ENCODE results near the gene SCN2B. TPM values are rescaled to one million over a fixed set of nuclear protein-coding genes. Genes with fewer than 3 reads are reported as not detected.

Gene SCN2B
- total RNA-seq, 2 donors from 2014 or later: not detected

DNA sequence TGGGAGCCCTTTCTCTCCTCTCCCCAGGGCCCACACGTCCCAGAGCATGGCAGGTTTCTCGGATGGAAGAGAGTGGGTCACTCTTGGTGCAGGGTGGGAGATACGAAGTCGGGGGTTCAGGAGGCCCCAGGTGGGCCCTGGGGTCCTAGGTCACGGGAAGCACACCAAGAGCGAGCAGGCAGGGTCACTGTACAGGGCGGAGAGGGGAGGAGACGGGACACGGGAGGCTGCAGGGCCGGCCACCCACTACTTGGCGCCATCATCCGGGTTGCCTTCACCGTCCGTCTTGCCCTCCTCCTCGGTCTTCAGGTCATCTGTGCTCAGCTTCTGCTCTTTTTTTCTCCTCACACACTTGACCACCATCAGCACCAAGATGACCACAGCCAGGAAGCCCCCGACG lies 9.8 kb downstream of the SCN2B start:
- no peaks in the 10 kb centered on the region for H3K9me3 Mint-ChIP-seq
- H3K4me1 Mint-ChIP-seq (ENCODE audit: low read depth in 2 of 2): no peaks in the 10 kb centered on the region
- H3K27ac Mint-ChIP-seq: no peak overlapping the region
- ATAC-seq (no peak), DNase-seq (ENCODE audit: low spot score) (no peak)
- H3K36me3 Mint-ChIP-seq: no peaks in the 10 kb centered on the region
- no peak overlapping the region for H3K4me3 Mint-ChIP-seq
- peaks cover 17 to 18% of the 10 kb centered on the region in 2 donors for H3K27me3 Mint-ChIP-seq

DNA sequence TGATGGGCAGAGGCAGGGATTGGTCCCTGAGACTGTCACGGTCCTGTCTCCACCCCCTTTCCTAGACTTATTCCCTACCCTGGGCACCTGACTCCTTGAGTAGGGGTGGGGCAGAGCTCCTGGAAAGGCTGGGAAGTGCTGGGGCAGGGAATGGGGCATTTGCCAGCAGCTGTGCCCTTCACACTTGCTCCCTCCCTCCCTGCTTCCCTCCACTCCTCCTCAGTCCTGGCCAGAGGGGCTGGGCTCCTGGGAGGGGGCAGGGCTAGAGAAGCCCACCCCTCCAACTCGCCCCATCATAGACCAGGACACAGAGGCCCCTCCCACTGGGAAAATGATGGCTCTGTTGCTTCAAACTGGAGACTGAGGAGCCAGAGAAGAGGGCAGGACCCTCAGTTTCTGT lies 11.6 kb downstream of the SCN2B start:
- H3K27ac Mint-ChIP-seq: no peak overlapping the region
- peak; percentile 34 for DNase-seq (ENCODE audit: low spot score)
- H3K9me3 Mint-ChIP-seq: no peaks in the 10 kb centered on the region
- H3K4me3 Mint-ChIP-seq: no peak overlapping the region
- no peak for ATAC-seq
- peaks cover 11 to 21% of the 10 kb centered on the region in 2 donors for H3K27me3 Mint-ChIP-seq
- no peaks in the 10 kb centered on the region for H3K36me3 Mint-ChIP-seq
- H3K4me1 Mint-ChIP-seq (ENCODE audit: low read depth in 2 of 2): no peaks in the 10 kb centered on the region

DNA sequence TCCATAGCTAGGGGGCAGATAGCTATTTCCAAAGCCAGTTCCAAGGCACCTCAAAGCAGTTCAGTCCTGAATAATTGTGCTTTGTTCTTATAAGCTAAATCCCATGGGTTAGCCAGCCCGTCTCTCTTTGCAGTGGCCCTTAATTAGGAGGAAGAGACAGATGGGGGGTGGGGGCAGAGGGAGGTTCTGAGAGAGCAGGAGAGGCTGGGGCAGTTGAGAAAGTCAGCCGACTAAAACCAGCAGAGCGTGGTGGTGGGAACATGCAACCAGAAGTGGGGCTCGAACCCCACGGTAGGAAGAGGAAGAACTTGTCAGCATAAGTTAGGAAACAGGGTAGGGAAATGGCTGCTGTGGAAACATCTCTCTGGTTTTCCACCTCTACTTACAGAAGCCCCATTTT lies 12.9 kb downstream of the SCN2B start:
- H3K27ac Mint-ChIP-seq: no peak overlapping the region
- H3K27me3 Mint-ChIP-seq: peaks cover 18 to 21% of the 10 kb centered on the region in 2 donors
- no peak overlapping the region for H3K4me3 Mint-ChIP-seq
- DNase-seq (ENCODE audit: low spot score) (no peak), ATAC-seq (no peak)
- H3K9me3 Mint-ChIP-seq: no peaks in the 10 kb centered on the region
- no peaks in the 10 kb centered on the region for H3K4me1 Mint-ChIP-seq (ENCODE audit: low read depth in 2 of 2)
- no peaks in the 10 kb centered on the region for H3K36me3 Mint-ChIP-seq

DNA sequence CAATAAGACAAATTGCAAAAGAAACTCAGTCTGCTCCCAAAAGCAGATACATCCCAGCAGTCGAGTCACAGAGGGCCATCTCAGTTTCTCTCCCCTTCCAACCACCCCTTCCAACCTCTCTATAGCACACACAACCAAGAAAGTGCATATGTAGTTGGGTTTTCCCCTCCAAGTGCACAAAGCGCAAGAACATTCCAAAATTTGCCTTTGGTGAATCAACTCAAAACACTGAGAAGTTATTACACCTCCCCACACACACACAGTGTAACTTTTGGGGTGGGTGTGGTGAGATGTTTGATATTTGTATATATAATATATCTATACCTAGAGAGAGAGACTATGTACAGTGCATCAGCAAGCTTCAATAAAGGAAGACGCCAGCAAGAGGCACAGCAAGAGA lies 13.6 kb downstream of the SCN2B start:
- ATAC-seq: no peak
- DNase-seq (ENCODE audit: low spot score): no peak
- H3K27me3 Mint-ChIP-seq: peaks cover 21 to 23% of the 10 kb centered on the region in 2 donors

DNA sequence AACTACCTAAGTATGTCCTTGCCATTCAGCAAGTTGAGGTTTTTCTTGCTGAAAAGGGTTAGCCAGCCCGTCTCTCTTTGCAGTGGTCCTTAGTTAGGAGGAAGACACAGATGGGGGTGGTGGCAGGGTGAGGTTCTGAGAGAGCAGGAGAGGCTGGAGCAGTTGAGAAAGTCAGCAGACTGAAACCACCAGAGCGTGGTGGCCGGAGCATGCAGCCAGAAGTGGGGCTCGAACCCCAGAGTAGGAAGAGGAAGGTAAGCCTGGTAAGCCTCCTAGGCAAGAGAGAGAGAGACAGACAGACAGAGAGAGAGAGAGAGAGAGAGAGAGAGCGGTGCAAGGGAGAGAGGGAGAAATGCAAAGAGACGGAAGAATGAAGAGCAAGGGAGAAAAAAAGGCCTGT lies 14.7 kb downstream of the SCN2B start:
- Mint-ChIP-seq H3K4me1 (ENCODE audit: low read depth in 2 of 2) (peaks cover 2 to 4% of the 10 kb centered on the region in 2 donors), H3K9me3 (no peaks in the 10 kb centered on the region), H3K36me3 (no peaks in the 10 kb centered on the region), H3K27me3 (peaks cover 30 to 34% of the 10 kb centered on the region in 2 donors), H3K27ac (no peak overlapping the region), H3K4me3 (no peak overlapping the region)
- ATAC-seq (no peak), DNase-seq (ENCODE audit: low spot score) (no peak)

More for the DNA sequence above, 13.6 kb downstream of the SCN2B start:
- Mint-ChIP-seq H3K27ac (no peak overlapping the region), H3K9me3 (no peaks in the 10 kb centered on the region), H3K4me1 (ENCODE audit: low read depth in 2 of 2) (no peaks in the 10 kb centered on the region), H3K4me3 (no peak overlapping the region), H3K36me3 (no peaks in the 10 kb centered on the region)

- Mint-ChIP-seq H3K36me3 (no peaks in the 10 kb centered on the region), H3K27me3 (peaks cover 41 to 42% of the 10 kb centered on the region in 2 donors), H3K27ac (no peak overlapping the region), H3K4me3 (no peak overlapping the region), H3K4me1 (ENCODE audit: low read depth in 2 of 2) (peaks cover 4 to 7% of the 10 kb centered on the region in 2 donors), H3K9me3 (no peaks in the 10 kb centered on the region)
- ATAC-seq: no peak
- DNase-seq (ENCODE audit: low spot score): no peak
Observed at GRCh38 chr11:118157186-118157895, 19.1 kb downstream of the SCN2B start.

DNA sequence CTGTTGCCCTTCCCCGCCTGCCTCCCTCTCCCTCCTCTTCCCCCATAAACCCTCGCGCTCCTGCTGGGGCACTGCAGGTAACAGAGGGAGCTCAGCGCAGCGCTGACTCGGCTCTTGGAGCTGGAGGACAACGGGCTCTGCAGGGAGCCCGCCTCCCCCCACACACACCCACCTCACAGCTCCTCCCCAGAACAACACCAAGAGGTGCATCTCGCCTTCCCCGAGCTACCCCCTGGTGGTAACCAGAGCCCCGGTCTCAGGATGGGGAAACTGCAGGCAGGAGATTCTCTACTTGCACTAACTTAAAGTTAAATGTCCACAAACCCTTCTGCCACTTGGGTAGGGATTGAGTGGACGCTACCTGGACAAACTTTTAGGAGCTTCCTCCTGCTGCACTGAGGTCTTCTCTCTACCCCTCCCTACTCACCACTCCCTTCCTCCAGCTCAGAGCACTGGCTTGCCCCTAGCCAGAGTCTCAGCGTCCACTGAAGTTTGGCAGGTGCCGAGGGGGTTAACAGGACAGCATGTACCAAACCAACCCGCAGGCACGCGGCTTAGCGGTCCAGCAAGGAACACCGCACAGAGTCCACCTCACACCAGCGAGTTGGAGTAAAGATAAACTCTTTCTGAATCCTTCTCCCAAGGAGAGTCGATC lies 19.8 kb downstream of the SCN2B start:
- Mint-ChIP-seq H3K4me1 (ENCODE audit: low read depth in 2 of 2) (peaks cover 4 to 7% of the 10 kb centered on the region in 2 donors), H3K27ac (no peak overlapping the region), H3K27me3 (peaks cover 37 to 42% of the 10 kb centered on the region in 2 donors), H3K9me3 (no peaks in the 10 kb centered on the region), H3K36me3 (no peaks in the 10 kb centered on the region), H3K4me3 (no peak overlapping the region)
- ATAC-seq (peak; percentile 25 to 51), DNase-seq (ENCODE audit: low spot score) (no peak)

- Mint-ChIP-seq H3K9me3 (no peaks in the 10 kb centered on the region), H3K27ac (no peak overlapping the region), H3K4me3 (no peak overlapping the region), H3K4me1 (ENCODE audit: low read depth in 2 of 2) (peaks cover 4 to 7% of the 10 kb centered on the region in 2 donors), H3K36me3 (no peaks in the 10 kb centered on the region), H3K27me3 (peaks cover 33 to 46% of the 10 kb centered on the region in 2 donors)
- ATAC-seq: no peak
- DNase-seq (ENCODE audit: low spot score): no peak
Observed at GRCh38 chr11:118155776-118156530, 20.5 kb downstream of the SCN2B start.

- Mint-ChIP-seq H3K27ac (no peak overlapping the region), H3K9me3 (no peaks in the 10 kb centered on the region), H3K36me3 (no peaks in the 10 kb centered on the region), H3K27me3 (peaks cover 45 to 54% of the 10 kb centered on the region in 2 donors), H3K4me1 (ENCODE audit: low read depth in 2 of 2) (peaks cover 4 to 7% of the 10 kb centered on the region in 2 donors), H3K4me3 (no peak overlapping the region)
- no peak for ATAC-seq
- DNase-seq (ENCODE audit: low spot score): no peak
Observed at GRCh38 chr11:118154641-118155040, 21.8 kb downstream of the SCN2B start.

GRCh38 chr11:118153976-118154375 lies 22.5 kb downstream of the SCN2B start:
- DNase-seq (ENCODE audit: low spot score) (no peak), ATAC-seq (no peak)
- Mint-ChIP-seq H3K36me3 (no peaks in the 10 kb centered on the region), H3K9me3 (no peaks in the 10 kb centered on the region), H3K27ac (no peak overlapping the region), H3K4me1 (ENCODE audit: low read depth in 2 of 2) (peaks cover 4 to 7% of the 10 kb centered on the region in 2 donors), H3K27me3 (peaks cover 46 to 50% of the 10 kb centered on the region in 2 donors), H3K4me3 (peak overlapping the region; percentile 12)

DNA sequence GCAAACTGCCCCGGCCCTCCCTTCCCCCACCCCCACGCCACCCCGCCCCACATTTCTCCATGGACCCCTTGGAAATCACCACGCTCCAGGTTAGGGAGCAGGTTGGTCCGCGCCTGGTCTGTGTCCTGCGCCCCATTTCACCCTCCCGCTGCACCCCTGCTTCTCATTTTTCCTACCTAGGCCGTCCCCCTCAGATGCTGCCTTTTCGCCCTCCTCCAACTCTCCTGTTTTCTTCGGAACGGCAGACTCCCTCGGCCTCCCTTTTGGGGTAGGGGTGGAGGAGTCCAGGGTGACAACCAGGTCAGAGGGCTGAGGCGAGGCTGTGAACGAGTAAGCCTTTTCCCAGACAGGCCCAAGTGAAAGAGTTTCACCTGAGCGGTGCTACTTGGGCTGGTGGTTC lies 22.9 kb downstream of the SCN2B start:
- H3K9me3 Mint-ChIP-seq: no peaks in the 10 kb centered on the region
- no peak overlapping the region for H3K27ac Mint-ChIP-seq
- H3K36me3 Mint-ChIP-seq: no peaks in the 10 kb centered on the region
- peak overlapping the region; percentile 12 for H3K4me3 Mint-ChIP-seq
- no peak for DNase-seq (ENCODE audit: low spot score)
- peaks cover 4 to 7% of the 10 kb centered on the region in 2 donors for H3K4me1 Mint-ChIP-seq (ENCODE audit: low read depth in 2 of 2)
- H3K27me3 Mint-ChIP-seq: peaks cover 46 to 50% of the 10 kb centered on the region in 2 donors
- no peak for ATAC-seq

- Mint-ChIP-seq H3K27me3 (peaks cover 43 to 45% of the 10 kb centered on the region in 2 donors), H3K36me3 (no peaks in the 10 kb centered on the region), H3K4me1 (ENCODE audit: low read depth in 2 of 2) (peaks cover 4 to 7% of the 10 kb centered on the region in 2 donors), H3K4me3 (peak within 1 kb of the TSS; percentile 12), H3K27ac (no peak within 1 kb of the TSS), H3K9me3 (no peaks in the 10 kb centered on the region)
- no peak for DNase-seq (ENCODE audit: low spot score)
- ATAC-seq: no peak
Observed at GRCh38 chr11:118152552-118153471, 23.6 kb downstream of the SCN2B start, which contains the start of gene SCN4B. Gene SCN4B, minus strand, starts transcription at chr11:118152823. Its CDS starts 150 bp downstream, at chr11:118152673.

- no peak for ATAC-seq
- DNase-seq (ENCODE audit: low spot score): no peak
- no peaks in the 10 kb centered on the region for H3K36me3 Mint-ChIP-seq
- H3K9me3 Mint-ChIP-seq: no peaks in the 10 kb centered on the region
- H3K27ac Mint-ChIP-seq: no peak overlapping the region
- H3K4me1 Mint-ChIP-seq (ENCODE audit: low read depth in 2 of 2): peaks cover 4 to 6% of the 10 kb centered on the region in 2 donors
- no peak overlapping the region for H3K4me3 Mint-ChIP-seq
- peaks cover 36 to 40% of the 10 kb centered on the region in 2 donors for H3K27me3 Mint-ChIP-seq
Observed at GRCh38 chr11:118152020-118152551, 24.4 kb downstream of the SCN2B start.

Measured in natural killer cell treated with Interleukin-12 subunit alpha and Interleukin-12 subunit beta and Interleukin-15 and Interleukin-18, amount 100 ng/mL, for 72 hours (primary cell).